ENCODE data around the gene C1orf53. TPM values are rescaled to one million over a fixed set of nuclear protein-coding genes. Genes with fewer than 3 reads are reported as not detected.

C1orf53 gene
- total and polyA plus RNA-seq, 2 of the 4 experiments (the other 2 are of a cell fraction) = 4.8 to 7.0 TPM

DNA sequence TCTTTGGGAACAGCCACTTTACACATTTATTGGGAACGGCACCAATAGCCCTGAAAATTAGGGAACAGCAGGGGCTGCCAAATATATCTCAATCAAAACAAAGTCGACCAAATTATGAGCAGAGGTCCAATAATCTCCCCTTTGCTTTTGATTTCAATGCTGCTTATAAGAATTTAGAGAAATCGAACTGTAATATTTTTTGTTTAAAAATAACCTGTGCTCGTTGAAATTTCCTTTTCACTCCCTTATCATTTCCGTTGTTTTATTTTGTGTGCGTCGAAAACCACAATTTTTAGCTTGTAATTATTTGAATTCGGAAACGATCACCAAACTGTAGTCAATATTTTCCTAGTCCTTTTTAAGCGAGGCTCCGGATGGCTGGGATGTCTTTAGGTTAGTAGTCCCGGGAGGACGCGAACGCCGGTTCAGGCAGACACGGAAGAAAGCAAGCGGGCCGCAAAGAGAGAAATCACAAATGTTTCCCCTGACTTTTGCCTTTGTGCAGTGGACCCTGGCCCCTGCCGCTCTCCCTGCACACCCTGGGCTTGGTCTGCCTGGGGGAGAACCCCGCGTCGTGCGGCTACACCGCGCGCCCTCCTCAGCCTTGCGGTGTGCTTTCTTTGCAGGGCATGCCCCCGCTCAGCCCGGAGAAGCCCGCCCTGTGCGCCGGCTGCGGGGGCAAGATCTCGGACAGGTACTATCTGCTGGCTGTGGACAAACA, 17.1 kb downstream of the C1orf53 start (continued):
- TF ChIP-seq SMC3 (IDR thresholded peaks at IDR 0.05; ENCODE audit: low read depth, low read length) = no peak

DNA sequence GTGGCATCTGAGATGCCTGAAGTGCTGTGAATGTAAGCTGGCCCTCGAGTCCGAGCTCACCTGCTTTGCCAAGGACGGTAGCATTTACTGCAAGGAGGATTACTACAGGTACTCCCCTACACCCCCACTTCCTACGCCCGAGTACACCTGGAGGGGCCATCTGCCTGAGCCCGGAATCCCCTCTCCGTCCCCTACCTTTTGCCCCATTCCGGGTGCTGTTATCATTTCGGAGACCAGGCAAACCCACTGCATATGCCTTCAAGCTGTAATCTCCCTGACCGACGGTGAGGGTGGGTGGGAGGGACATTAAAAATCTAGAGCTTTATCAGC, 17.6 kb downstream of the C1orf53 start:
- Histone ChIP-seq H4K5ac (ENCODE audit: low read depth, low read length) (no peak overlapping the region), H4K20me1 (ENCODE audit: insufficient read depth, low read length) (peaks cover 5% of the 10 kb centered on the region; the same call in 1 of the 2 replicates), H2AFZ (replicated peaks; ENCODE audit: low read length, poor library complexity) (no peak overlapping the region), H2BK20ac (ENCODE audit: low read depth, low read length) (no peak overlapping the region), H3K27ac (ENCODE audit: insufficient read depth, low read length) (no peak overlapping the region), H3K14ac (replicated peaks; ENCODE audit: low read depth, low read length) (no peak overlapping the region), H3K9me3 (ENCODE audit: control insufficient read depth, insufficient read depth, low read length) (peaks cover 3% of the 10 kb centered on the region; the same call in 1 of the 2 replicates), H3K23ac (ENCODE audit: low read depth, low read length) (no peak overlapping the region), H3K9ac (ENCODE audit: low read depth, low read length) (no peak overlapping the region), H3K27me3 (ENCODE audit: control insufficient read depth, insufficient read depth, low read length) (peaks cover 86% of the 10 kb centered on the region), H2BK120ac (ENCODE audit: low read depth, low read length) (no peak overlapping the region), H3K4me2 (ENCODE audit: low read depth, low read length) (no peak overlapping the region), H3K18ac (ENCODE audit: low read depth, low read length) (no peak overlapping the region), H3K4me1 (ENCODE audit: control insufficient read depth, insufficient read depth, low read length) (no peaks in the 10 kb centered on the region; the same call in 1 of the 2 replicates), H3K79me1 (ENCODE audit: low read depth in 1 of 2, low read length in 2 of 2) (no peaks in the 10 kb centered on the region), H3K4me3 (ENCODE audit: insufficient read depth, low read depth, low read length) (no peak overlapping the region), H3K56ac (ENCODE audit: extremely low read depth, insufficient read depth, low read length) (no peak overlapping the region), H2AK5ac (ENCODE audit: low read depth, low read length) (no peak overlapping the region), H2AK9ac (replicated peaks; ENCODE audit: low read depth, low read length, poor library complexity) (no peak overlapping the region), H3K4ac (ENCODE audit: low read depth, low read length) (no peak overlapping the region), H4K91ac (ENCODE audit: insufficient read depth, low read depth, low read length) (no peak overlapping the region), H4K8ac (ENCODE audit: low read depth in 2 of 2, low read length in 2 of 2) (no peak overlapping the region), H2BK15ac (ENCODE audit: low read depth, low read length) (no peak overlapping the region), H3K9me1 (ENCODE audit: insufficient read depth, low read length) (no peaks in the 10 kb centered on the region), H3K36me3 (ENCODE audit: control insufficient read depth, insufficient read depth, low read length) (no peaks in the 10 kb centered on the region), H2BK5ac (ENCODE audit: low read depth, low read length, poor library complexity, severe bottlenecking) (no peak overlapping the region)
- ATAC-seq (ENCODE audit: low read depth) (no peak), DNase-seq (no peak)
- no TSS peak for BruUV-seq (replicated peaks)
- in situ Hi-C loops (cut with MboI; ENCODE audit: low sequenced_read_pairs) = loop anchor here (5.0 to 25.0 kb wide), 3 partner anchors 303 to 767 kb away; no protein-coding TSS in a partner anchor
- dilution Hi-C loops (cut with HindIII; ENCODE audit: low sequenced_read_pairs, unreplicated experiment) = no loop called here
- ChIA-PET POLR2A (ENCODE audit: unreplicated experiment) (no interaction called here), CTCF (no interaction called here)
- intact Hi-C loops (cut with micrococcal nuclease) = loop anchor here (5.0 kb wide), 1 partner anchor 547 kb away; no protein-coding TSS in a partner anchor
- WGBS, 2 experiments (ENCODE audit: extremely low coverage in 2 of 2, insufficient read length in 1 of 2) = no CpG with 5 or more reads among the region's 11 CpGs
- TF ChIP-seq CHD1 (IDR thresholded peaks at IDR 0.05; ENCODE audit: low read depth, low read length) (no peak), MXI1 (IDR thresholded peaks at IDR 0.05; ENCODE audit: borderline replicate concordance, low read depth, low read length) (no peak), MAFK (IDR thresholded peaks at IDR 0.05; ENCODE audit: low read depth, low read length) (no peak), SMC3 (IDR thresholded peaks at IDR 0.05; ENCODE audit: low read depth, low read length) (no peak), FOS (IDR thresholded peaks at IDR 0.05; ENCODE audit: low read depth, low read length) (no peak), RAD21 (IDR thresholded peaks at IDR 0.05; ENCODE audit: low read length) (no peak), POLR2A (IDR thresholded peaks at IDR 0.05; ENCODE audit: low read depth, low read length) (no peak), RFX5 (IDR thresholded peaks at IDR 0.05; ENCODE audit: low read depth, low read length) (no peak), CEBPB (IDR thresholded peaks at IDR 0.05; ENCODE audit: low read depth, low read length) (no peak), NFE2L2 (IDR thresholded peaks at IDR 0.05; ENCODE audit: low read depth, low read length) (no peak), RCOR1 (IDR thresholded peaks at IDR 0.05; ENCODE audit: insufficient replicate concordance, low read length) (no peak)
- TF ChIP-seq, protein P1, sequence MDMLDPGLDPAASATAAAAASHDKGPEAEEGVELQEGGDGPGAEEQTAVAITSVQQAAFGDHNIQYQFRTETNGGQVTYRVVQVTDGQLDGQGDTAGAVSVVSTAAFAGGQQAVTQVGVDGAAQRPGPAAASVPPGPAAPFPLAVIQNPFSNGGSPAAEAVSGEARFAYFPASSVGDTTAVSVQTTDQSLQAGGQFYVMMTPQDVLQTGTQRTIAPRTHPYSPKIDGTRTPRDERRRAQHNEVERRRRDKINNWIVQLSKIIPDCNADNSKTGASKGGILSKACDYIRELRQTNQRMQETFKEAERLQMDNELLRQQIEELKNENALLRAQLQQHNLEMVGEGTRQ (IDR thresholded peaks at IDR 0.05; ENCODE audit: low read depth, low read length) = no peak
- TF ChIP-seq, protein P2, sequence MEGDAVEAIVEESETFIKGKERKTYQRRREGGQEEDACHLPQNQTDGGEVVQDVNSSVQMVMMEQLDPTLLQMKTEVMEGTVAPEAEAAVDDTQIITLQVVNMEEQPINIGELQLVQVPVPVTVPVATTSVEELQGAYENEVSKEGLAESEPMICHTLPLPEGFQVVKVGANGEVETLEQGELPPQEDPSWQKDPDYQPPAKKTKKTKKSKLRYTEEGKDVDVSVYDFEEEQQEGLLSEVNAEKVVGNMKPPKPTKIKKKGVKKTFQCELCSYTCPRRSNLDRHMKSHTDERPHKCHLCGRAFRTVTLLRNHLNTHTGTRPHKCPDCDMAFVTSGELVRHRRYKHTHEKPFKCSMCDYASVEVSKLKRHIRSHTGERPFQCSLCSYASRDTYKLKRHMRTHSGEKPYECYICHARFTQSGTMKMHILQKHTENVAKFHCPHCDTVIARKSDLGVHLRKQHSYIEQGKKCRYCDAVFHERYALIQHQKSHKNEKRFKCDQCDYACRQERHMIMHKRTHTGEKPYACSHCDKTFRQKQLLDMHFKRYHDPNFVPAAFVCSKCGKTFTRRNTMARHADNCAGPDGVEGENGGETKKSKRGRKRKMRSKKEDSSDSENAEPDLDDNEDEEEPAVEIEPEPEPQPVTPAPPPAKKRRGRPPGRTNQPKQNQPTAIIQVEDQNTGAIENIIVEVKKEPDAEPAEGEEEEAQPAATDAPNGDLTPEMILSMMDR (conservative IDR thresholded peaks at IDR 0.05; ENCODE audit: low read depth, low read length) = no peak
- TF ChIP-seq, protein P3, sequence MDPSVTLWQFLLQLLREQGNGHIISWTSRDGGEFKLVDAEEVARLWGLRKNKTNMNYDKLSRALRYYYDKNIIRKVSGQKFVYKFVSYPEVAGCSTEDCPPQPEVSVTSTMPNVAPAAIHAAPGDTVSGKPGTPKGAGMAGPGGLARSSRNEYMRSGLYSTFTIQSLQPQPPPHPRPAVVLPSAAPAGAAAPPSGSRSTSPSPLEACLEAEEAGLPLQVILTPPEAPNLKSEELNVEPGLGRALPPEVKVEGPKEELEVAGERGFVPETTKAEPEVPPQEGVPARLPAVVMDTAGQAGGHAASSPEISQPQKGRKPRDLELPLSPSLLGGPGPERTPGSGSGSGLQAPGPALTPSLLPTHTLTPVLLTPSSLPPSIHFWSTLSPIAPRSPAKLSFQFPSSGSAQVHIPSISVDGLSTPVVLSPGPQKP (IDR thresholded peaks at IDR 0.05; ENCODE audit: borderline replicate concordance, low read depth, low read length) = no peak
